NOMO-1 treated with dmso at 0.1 percent for 144 hours (cell line): ENCODE data around the gene UBC.
"Not testable (repeated sequence)": the region's sequence is repeated elsewhere in the genome, so short reads cannot be mapped to it uniquely, and the experiment has no call there.

Experiments used
- DNase-seq: peaks from one replicate; lab custom pipeline; 2025; ENCODE audit not compliant: unreplicated experiment; lab: John Stamatoyannopoulos, UW

Gene UBC

GRCh38 chr12:124931528-124931927 is 17.1 kb upstream of the UBC start:
- DNase-seq: not testable (repeated sequence)

DNA sequence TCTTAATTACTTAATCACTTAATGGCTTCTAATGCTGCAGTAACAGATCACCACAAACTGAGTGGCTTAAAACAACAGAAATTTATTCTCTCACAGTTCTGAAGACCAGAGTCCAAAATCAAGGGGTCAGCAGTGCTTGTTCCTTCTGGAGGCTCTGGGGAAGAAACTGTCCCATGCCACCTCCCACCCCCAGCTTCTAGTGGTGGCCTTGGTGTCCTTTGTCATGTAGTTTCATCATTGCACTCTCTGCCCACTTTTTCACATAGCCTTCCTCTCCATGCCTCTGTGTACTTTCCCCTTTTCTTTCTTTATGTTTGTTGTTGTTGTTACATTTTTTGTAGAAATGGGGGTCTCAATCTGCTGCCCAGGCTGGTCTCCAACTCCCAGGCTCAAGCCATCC is 16.1 kb upstream of the UBC start:
- no peak for DNase-seq

DNA sequence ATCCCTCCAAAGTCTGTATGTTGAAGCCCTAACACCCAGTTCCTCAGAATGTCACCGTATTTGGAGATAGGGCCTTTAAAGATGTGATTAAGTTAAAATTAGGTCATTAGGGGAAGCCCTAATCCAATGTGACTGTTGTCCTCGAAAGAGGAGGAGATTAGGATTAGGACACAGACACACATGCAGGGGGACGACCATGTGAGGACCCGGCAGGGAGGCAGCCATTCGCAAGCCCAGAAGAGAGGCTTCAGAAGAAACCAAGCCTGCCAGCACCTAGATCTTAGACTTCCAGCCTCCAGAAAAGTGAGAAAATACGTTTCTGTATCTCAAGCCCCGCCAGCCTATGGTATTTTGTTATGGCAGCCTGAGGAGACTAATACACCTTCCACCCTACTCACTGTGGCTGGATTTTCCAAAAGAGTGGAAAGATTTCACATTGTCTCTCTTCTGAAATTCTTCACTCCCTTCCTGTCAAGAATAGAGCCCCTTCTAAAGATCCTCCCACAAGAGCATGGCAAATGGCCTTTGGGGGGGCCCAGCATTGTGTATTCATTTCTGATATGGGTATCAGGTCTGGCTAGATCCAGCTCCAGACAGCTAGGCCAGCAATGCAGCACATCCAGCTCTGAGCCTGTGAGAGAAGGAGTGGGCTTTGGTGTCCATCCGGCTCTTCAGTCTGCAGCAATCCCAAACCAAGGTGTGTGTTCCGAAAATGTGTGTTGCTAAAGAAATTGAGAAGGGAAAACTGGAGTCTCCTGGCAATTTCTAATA is 15.4 kb upstream of the UBC start:
- DNase-seq: no peak

GRCh38 chr12:124928912-124929530 is 14.6 kb upstream of the UBC start:
- DNase-seq: no peak

DNA sequence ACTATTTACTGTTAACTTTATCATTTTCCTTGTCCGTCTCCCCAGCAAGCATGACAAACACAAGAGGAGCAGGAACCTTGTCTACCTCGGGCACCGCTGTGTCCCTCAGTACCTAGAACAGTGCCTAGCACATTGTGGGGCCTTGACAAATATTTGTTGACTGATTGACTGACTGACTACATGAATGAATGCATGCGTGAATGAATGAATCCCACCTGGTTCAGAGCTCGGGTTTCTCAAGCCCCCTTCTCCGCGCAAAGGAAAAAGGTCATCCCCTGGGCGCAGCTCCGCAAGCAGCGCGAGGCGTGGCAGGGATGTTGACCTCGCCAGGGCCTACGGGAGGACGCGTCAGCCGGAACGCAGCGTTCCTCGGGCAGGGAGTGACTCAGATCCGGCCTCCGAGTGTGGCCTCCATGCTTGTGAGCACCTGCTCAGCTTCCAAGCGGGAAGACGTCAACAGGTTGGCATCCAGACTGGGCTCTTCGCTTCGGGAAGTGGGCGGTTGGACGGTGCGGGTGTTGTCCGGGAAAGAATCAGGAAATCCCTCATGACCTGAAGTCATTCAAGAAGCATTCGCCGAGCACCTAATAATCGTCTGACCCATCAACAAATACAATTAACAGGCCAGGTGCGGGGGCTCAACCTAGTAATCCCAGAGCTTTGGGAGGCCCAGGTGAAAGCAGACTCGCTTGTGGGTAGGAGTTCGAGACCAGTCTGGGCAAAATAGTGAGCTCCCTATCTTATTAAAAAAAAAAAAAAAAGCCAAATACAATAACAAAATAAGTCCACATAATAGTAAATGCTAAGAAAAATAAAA is 13.9 kb upstream of the UBC start:
- DNase-seq: no peak

DNA sequence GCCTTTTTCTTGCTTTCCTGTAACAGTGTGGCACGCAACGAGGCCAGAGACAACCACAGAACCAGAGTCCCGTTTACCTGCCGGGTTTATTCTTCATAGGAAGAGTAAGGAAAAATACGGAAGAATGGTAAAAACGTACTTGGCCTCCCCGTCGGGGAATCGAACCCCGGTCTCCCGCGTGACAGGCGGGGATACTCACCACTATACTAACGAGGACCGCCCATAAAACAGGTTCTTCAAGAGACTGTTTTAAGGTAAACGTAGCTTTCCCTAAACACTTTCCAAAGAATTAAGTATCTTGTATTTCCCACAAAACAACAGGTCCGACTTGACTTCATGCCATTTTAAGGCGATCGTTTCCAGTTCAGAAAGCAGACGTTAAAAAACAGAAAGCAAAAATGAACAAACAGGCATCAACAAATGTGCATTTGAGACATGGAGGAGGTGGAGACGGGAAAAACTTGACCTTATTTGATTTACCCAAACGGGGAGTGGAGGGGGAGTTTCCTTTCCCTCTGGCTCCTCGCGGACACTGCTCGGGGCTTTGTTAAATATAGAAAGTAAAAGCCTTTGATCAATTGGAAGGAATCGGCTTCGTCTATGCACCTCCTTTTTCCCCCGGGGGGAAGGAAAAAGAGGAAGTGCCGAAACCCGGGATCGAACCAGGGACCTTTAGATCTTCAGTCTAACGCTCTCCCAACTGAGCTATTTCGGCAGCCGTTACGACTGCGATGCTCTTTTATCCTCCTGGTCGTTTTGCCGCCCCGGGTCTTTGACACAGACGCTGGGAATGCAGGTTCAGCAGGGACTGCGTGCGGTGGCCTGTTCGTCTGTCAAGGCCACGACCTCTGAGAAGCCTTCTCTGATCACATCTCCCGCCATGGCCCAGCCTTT is 13.0 kb upstream of the UBC start:
- DNase-seq: no peak

- not testable (repeated sequence) for DNase-seq
Observed at GRCh38 chr12:124925782-124926181, 11.3 kb upstream of the UBC start.

DNA sequence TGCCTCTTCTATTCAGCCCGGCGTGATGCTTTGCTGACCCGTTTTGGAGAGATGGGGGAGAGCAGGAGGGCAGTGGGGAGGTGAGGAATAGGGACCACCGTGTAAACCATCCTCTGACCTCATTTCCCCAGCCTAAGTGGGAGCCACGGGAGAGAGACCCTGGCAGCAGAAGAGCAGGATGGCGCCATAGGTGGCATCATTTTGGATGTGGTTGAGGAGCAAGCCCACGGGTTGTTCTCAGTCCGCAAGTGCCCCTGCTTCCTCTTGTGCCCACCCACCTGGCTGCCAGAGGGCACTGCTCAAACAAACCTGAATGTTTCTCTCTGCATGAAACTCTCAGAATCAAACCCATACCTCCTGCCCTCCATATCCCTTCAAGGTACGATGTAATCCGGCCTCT is 10.7 kb upstream of the UBC start:
- DNase-seq: no peak

- no peak for DNase-seq
Observed at GRCh38 chr12:124923905-124924734, 9.7 kb upstream of the UBC start.

- no peak for DNase-seq
Observed at GRCh38 chr12:124921200-124922031, 7.0 kb upstream of the UBC start.

DNA sequence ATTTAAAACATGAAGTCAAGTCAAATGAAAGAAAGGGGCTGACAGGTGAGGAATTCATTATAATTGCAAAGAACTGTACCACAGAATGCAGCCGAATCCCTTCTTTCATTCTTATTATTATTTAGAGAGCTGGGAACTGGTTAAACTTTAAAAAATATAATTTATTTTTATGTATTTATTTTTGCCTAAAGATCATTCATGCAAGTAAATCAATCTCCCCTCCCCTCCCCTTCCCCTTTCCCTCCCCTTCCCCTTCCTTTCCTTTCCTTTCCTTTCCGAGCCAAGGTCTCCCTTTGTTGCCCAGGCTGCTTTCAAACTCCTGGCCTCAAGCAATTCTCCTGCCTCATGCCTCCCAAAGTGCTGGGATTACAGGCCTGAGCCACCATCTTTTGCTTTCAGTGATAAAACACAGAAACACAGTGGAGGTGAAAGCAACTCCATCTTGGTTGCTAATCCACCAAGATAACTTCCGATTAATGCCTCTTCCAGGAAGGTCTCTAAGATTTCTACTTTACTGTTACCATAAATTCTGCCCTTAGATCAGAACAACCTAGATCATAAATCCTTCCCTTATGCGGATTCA is 6.0 kb upstream of the UBC start:
- DNase-seq: no peak

DNA sequence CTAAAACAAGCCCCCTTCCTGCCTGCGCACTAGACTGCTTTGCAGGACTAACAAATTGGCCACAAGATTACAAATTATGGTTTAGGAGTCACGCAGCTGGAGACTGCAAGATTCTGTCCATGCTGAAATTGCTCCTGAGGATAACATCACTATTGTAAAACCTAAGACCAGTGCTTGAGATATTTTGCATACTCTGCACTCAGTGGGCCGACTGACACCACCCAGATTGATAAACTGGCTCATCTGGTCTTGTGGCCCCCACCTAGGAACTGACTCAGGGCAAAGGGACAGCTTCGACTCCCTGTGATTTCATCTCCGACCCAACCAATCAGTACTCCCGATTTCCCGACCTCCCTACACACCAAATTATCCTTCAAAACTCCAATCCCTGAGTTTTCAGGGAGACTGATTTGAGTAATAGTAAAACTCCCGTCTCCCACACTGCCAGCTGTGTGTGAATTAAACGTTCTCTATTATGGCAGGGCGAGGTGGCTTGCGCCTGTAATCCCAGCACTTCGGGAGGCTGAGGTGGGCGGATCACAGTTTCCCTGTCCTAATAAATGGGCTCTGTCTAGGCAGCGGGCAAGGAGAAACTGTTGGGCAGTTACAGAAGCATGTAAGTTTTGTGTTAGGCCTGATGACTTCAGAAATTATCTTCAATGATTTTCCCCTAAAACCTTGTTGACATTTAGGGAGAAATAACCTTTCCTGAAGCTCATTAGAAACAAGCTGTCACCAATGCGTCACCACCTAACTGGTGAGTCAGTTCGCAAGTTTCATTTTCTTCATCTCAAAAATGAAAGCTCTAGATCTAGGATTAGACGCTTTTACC is 5.3 kb upstream of the UBC start:
- no peak for DNase-seq

GRCh38 chr12:124918622-124918988 is 4.2 kb upstream of the UBC start:
- not testable (repeated sequence) for DNase-seq

GRCh38 chr12:124917841-124918621 is 3.6 kb upstream of the UBC start:
- DNase-seq: no peak

- DNase-seq: no peak
Observed at GRCh38 chr12:124917135-124917840, 2.8 kb upstream of the UBC start.

DNA sequence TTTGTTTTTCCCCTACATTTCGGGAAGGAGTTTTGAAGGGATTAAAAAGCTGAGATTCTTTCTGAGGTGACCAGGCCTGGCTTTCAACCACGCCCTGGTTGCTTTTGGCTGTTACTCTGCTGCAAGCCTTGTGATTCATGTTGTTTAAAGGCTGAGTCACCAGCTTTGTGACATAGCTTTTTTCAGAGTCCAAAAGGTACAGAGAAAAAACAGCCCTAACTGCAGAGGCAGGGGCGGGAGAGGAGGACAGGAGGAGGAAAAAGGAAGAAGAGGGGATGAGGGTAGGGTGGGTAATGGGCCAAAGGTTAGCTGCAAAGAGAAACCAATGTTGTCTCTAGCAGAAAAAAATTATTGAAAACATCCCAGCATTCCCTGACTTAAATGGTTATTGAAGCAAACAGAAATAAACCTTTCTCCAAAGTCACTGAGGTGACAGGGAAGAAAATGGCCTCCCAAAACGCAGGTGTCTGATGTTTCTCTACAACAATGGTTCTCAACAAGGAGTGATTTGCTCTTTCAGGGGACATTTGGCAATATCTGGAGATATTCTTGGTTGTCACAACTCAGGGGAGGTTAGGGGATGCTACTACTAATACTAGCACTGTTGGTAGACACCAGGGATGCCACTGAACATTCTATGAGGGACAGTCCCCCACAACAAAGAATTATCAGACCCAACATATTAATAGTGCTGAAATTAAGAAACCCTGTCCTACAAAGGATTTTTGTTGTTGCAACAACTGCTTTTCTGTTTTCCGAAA is 2.1 kb upstream of the UBC start:
- DNase-seq: no peak
